HAP-1 (cell line): ENCODE measurements around the gene EPN3.

Experiments used
- DNase-seq, 2 experiments: peaks; one replicate each; pipeline ENCODE4 v3.0.0-alpha.2; 2016 to 2020; ENCODE audit warnings: low spot score in 2 of 2
- H3K27me3 ChIP-seq: fragments of 250-450 bp; sonication (Bioruptor Pico); 2 replicates; pipeline ENCODE4 v1.5.1; 2020; ENCODE audit warnings: low read depth, mild to moderate bottlenecking, moderate library complexity
- H3K36me3 ChIP-seq: fragments of 250-450 bp; sonication (Bioruptor Pico); replicated peaks from 2 replicates; pipeline ENCODE4 v1.5.1; 2020; ENCODE audit warnings: mild to moderate bottlenecking
- H3K4me1 ChIP-seq: fragments of 250-450 bp; sonication (Bioruptor Pico); 2 replicates; pipeline ENCODE4 v1.5.1; 2020; ENCODE audit warnings: mild to moderate bottlenecking
- H3K4me3 ChIP-seq: fragments of 250-450 bp; sonication (Bioruptor Pico); 2 replicates; pipeline ENCODE4 v1.5.1; 2020; ENCODE audit warnings: mild to moderate bottlenecking, moderate library complexity
- H3K9me3 ChIP-seq: fragments of 250-450 bp; sonication (Bioruptor Pico); 2 replicates; pipeline ENCODE4 v1.5.1; 2020; ENCODE audit warnings: mild to moderate bottlenecking, moderate library complexity
- in situ Hi-C: fragments of 300-500 bp; cut with MboI; formaldehyde crosslinking; loops from 3 replicates; pipeline ENCODE4 v1.14.3; 2020; ENCODE audit warnings: low sequenced_read_pairs, inconsistent platforms, mixed read lengths

Gene EPN3

GRCh38 chr17:50501054-50501453 is 31.5 kb upstream of the EPN3 start:
- Histone ChIP-seq H3K36me3 (no peaks in the 10 kb centered on the region), H3K9me3 (no peaks in the 10 kb centered on the region), H3K27me3 (no peaks in the 10 kb centered on the region), H3K4me1 (no peaks in the 10 kb centered on the region), H3K4me3 (no peak overlapping the region)
- DNase-seq = peak in 1 of 2 experiments; percentile 65
- in situ Hi-C loops = no loop called here

- Histone ChIP-seq H3K27me3 (no peaks in the 10 kb centered on the region), H3K4me3 (no peak overlapping the region), H3K4me1 (no peaks in the 10 kb centered on the region; the same call in 1 of the 2 replicates), H3K36me3 (no peaks in the 10 kb centered on the region), H3K9me3 (no peaks in the 10 kb centered on the region)
- in situ Hi-C loops = no loop called here
- DNase-seq = no peak
These were observed 30.1 kb upstream of the EPN3 start for GRCh38 chr17:50502301-50502990.

DNA sequence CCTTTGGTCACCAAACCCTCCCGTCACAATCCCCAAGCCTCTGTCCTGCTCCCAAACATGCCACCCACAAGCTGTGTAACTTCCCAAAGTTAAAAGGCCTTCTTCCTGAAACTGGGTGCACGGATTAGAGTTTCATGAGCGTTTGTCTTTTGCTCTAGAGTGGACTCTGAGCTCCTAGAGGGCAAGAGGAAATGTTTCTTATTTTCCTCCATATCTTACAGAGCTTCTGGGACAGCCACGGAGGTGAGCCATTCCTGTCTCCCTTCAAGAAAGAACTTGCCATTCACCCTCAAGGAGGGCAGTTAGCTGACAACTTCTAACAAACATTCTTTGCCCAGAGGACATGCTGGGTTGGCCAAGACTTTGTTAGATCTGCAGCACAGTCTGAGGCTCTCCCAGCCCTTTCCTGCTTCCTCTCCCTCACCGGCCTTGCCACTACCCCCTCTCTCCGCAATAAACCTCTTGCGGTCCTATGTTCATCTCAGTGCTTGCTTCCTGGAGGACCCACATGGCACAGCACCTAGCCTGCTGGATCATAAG is 26.9 kb upstream of the EPN3 start:
- Histone ChIP-seq H3K4me3 (no peak overlapping the region), H3K36me3 (no peaks in the 10 kb centered on the region), H3K9me3 (no peaks in the 10 kb centered on the region), H3K4me1 (peaks cover 4% of the 10 kb centered on the region), H3K27me3 (no peaks in the 10 kb centered on the region)
- no peak for DNase-seq
- in situ Hi-C loops = no loop called here

- in situ Hi-C loops = no loop called here
- no peak for DNase-seq
- no peaks in the 10 kb centered on the region for H3K9me3 ChIP-seq
- H3K36me3 ChIP-seq = no peaks in the 10 kb centered on the region
- H3K4me3 ChIP-seq = no peak overlapping the region
- H3K27me3 ChIP-seq = no peaks in the 10 kb centered on the region
- H3K4me1 ChIP-seq = peaks cover 4% of the 10 kb centered on the region
These were observed 26.2 kb upstream of the EPN3 start for GRCh38 chr17:50506298-50506697.

DNA sequence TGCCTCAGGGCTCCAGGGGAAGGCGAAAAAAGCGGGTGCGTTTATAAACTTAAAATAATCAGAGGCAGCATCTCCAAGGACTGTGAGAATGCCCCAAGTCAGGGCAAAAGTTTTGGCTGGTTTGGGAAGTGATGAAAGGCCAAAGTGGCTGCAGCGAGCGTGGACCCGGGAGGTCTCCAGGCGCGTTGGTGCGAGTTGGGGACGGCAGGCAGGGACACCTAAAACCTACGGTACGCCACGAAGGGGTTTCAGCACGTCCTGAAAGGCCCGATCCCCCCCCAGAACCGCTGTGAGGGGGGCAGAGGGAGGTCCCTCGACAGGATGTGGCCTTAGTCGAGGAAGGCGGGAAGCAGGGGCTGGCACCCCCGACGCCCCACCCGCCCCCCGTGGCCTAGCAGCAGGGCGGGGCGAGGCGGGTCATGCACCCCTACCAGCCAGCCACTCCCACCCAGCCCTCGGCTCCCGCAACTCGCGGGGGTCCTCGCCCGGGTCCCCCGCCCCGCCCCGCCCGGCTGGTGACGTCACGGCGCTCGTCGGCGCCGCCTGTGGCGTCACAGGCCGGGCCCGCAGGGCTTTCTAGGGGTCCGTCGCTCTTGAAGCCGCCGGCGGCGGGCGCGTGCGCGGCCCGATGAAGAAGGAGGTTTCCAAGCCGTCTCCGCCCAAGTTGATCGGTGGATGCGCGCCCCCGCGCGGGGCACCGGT is 24.5 kb upstream of the EPN3 start, which contains the start of gene MYCBPAP:
Gene MYCBPAP, plus strand, starts transcription at position 569 of the 702 bp plus-strand sequence. CDS start 236 bp downstream, outside the sequence.
- no peaks in the 10 kb centered on the region for H3K27me3 ChIP-seq
- peak; percentile 49 to 81 for DNase-seq
- in situ Hi-C loops = no loop called here
- H3K4me1 ChIP-seq = peaks cover 4% of the 10 kb centered on the region
- no peaks in the 10 kb centered on the region for H3K36me3 ChIP-seq
- H3K9me3 ChIP-seq = no peaks in the 10 kb centered on the region
- H3K4me3 ChIP-seq = peak within 1 kb of the TSS; percentile 24

DNA sequence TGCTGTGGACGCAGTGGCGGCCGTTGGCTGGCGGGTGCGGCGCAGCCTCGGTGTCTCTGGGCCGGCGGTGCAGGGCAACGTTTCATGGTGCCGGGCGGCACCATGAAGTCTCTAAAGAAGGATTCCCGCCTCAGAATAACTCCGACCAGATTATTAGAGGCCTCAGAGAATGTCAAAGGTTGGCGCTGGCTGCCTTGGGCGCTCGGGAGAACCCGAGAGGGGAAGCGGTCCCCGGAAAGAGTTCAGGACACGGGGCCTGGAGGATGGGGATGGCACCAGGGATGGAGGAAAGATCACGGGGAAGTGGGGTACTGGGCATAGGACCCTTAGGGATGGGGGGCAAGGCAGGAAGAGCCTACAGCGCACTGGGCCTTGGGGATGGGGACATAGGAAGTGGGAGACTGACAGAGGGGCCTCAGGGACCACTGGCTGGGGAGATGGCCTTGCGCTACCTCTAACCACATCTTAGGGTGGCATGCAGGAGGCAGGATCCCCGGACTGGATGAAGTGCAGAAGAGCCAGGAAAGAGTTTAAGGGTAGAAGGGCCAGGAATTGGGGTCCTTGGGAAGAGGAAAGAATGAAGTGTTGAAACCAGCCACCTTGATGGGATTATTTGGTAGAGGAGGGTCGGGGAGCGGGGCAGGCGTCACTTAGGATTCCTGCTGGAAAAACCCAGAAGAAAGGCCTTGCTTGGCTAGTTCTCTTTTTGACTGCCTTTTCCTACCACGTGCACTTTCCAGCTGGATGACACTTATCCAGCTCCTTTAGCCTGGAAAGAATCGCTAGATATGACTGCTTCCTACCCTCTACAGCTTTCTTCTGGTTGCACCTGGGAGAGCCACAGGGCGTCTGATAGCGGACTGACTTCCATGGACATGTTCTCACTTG is 23.7 kb upstream of the EPN3 start:
- in situ Hi-C loops = no loop called here
- Histone ChIP-seq H3K9me3 (no peaks in the 10 kb centered on the region), H3K36me3 (no peaks in the 10 kb centered on the region), H3K27me3 (no peaks in the 10 kb centered on the region), H3K4me1 (peaks cover 4% of the 10 kb centered on the region), H3K4me3 (peak overlapping the region; percentile 24)
- DNase-seq = no peak

DNA sequence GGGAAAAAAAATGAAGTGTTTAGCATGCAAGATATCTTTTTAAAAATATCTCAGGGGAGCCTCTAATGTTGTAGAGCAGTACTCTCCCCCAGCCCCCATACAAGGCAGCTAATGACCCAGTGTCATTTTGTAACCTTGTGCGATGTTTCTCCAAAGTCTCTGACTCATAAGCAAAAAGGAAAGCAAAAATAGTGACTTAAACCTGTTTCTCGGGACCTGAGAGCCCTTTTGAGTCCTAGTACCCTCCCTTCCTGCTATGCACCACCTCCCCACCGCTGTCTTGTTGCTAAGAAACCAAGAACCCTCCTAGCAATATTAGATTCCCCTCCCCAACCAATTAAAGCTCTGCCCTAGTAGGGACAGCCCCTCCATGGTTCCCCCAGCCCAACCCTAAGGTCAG is 21.5 kb upstream of the EPN3 start:
- H3K36me3 ChIP-seq = no peaks in the 10 kb centered on the region
- DNase-seq = no peak
- no peaks in the 10 kb centered on the region for H3K27me3 ChIP-seq
- no peaks in the 10 kb centered on the region for H3K9me3 ChIP-seq
- H3K4me1 ChIP-seq = peaks cover 8% of the 10 kb centered on the region
- no peak overlapping the region for H3K4me3 ChIP-seq
- in situ Hi-C loops = no loop called here

DNA sequence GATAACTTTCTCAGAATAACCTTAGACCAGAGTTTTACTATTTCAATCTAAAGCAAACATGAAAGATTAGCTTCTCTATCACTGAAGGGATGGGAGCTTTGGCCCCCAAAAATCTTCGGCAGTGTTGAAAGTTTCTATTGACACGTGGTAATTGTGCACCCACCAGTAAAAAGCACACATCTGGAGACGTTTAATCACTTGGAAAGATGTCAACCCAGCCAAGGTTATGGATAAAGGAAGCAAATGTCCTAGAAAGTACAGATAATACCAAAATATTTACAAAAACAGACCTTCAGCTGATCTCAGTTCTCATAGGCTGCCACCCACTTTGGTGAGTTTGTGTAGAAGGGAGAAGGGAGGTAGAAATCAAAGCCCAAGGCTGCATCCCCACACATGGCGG is 19.0 kb upstream of the EPN3 start:
- no peak overlapping the region for H3K4me3 ChIP-seq

DNA sequence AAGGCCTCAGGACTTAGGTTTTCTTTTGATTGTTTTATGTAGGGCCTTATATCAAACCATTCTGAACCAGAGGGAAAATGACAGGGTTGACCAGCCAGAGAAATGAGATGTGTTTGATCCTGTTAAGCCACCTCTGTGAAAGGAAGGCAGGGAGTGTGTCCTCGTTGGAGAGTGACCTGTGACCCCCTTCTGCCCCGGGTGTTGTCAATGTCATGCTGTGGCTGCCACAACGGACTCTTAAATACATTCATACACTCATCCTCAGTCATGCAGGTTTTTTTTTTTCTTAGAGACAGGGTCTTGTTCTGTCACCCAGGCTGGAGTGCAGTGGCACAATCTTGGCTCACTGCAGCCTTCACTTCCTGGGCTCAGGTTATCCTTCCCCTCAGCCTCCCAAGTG is 18.1 kb upstream of the EPN3 start:
- H3K4me1 ChIP-seq = peaks cover 4% of the 10 kb centered on the region
- no peaks in the 10 kb centered on the region for H3K9me3 ChIP-seq
- no peak for DNase-seq
- no peaks in the 10 kb centered on the region for H3K36me3 ChIP-seq
- in situ Hi-C loops = no loop called here
- no peaks in the 10 kb centered on the region for H3K27me3 ChIP-seq
- no peak overlapping the region for H3K4me3 ChIP-seq

More for the DNA sequence above, 19.0 kb upstream of the EPN3 start:
- DNase-seq = no peak
- Histone ChIP-seq H3K36me3 (no peaks in the 10 kb centered on the region), H3K9me3 (no peaks in the 10 kb centered on the region), H3K27me3 (no peaks in the 10 kb centered on the region), H3K4me1 (peaks cover 4% of the 10 kb centered on the region)
- in situ Hi-C loops = no loop called here

DNA sequence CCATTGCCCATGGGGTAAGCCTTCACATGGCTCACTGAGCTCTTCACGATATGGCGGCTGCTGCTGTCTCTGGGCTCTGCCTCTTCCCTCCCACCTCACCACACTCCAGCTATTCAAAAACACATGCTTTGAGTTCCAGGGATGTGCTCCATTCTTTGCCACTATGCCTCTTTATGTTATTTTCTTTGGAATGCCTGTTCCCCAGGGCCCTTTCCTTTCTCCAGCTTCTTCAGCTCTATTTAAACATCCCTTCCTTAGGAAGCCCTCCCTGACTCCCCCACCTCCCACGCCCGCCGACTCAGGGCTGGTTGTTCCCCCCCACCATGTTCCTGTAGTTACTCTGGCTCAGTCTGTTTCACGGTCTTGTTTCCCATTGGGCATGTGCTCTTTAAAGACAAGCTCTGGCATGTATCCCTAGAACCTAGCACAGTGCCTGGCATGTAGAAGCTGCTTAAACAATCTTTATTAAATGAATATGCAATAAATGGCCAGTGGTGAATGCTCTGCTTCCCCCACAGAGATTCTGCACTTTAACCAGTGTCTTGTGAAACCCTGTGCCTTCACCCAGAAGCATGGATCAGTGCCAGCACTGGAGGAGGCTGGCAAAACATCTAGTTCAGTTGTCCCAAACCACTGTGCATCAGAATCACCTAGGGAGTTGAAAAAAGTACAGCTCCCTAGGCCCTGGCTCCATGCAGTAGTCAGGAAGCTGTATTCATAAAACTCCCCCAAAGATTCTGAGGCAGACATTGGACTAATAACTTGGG is 17.4 kb upstream of the EPN3 start:
- Histone ChIP-seq H3K9me3 (no peaks in the 10 kb centered on the region), H3K27me3 (no peaks in the 10 kb centered on the region), H3K4me1 (peaks cover 4% of the 10 kb centered on the region), H3K4me3 (no peak overlapping the region), H3K36me3 (no peaks in the 10 kb centered on the region)
- in situ Hi-C loops = no loop called here
- DNase-seq = peak in 1 of 2 experiments; percentile 38

GRCh38 chr17:50517011-50517410 is 15.5 kb upstream of the EPN3 start:
- no peaks in the 10 kb centered on the region for H3K9me3 ChIP-seq
- in situ Hi-C loops = no loop called here
- no peaks in the 10 kb centered on the region for H3K27me3 ChIP-seq
- H3K4me3 ChIP-seq = no peak overlapping the region
- H3K4me1 ChIP-seq = peaks cover 4% of the 10 kb centered on the region
- no peaks in the 10 kb centered on the region for H3K36me3 ChIP-seq
- no peak for DNase-seq

DNA sequence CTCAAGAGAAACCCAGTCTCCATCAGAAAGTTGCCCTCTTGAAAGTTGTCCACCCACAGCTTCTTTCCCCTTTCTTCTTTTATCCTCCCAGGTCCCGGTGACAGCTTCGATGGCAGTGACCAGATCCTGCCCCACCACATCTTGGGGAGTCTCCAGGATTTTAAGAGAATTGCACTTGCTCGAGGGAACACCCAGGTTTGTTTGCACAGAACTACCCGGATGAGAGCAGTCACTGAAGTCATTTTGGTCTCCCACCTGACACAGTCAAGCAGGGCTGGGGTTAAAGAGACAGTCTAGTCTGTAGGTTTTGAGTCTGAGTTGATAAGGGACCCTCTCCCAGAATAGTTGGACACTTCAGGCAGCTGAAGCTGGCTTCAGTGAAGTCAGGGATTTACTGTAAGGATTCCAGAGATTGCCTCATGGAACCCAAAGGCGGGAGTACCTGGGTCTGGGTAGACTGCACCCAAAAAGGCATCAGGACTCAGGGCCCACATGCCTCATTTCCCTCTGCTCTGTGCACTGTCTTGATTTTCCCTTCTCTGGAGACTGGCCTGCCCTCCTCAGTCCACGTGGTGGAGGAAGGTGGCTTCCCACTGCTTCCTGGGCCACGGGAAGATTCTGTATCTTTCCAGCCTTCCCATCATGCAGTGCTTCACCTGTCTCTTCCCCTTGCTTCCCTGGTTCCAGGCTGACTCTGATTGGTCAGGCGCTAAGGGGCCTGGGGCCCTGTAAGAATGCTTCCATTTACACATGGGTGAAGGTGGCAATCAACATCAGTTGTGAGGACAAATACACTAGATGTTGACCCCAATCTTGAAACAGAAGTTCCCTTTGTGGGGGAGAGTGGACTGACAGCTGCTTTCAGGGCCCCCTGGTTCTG is 14.8 kb upstream of the EPN3 start:
- in situ Hi-C loops = no loop called here
- Histone ChIP-seq H3K9me3 (no peaks in the 10 kb centered on the region), H3K4me1 (peaks cover 4% of the 10 kb centered on the region), H3K27me3 (no peaks in the 10 kb centered on the region), H3K36me3 (no peaks in the 10 kb centered on the region), H3K4me3 (no peak overlapping the region)
- no peak for DNase-seq
